Endothelial cell of umbilical vein (primary cell): ENCODE data around the gene PRKG1.

ENCODE experiments used
- CTCF ChIP-seq, 2 donors: IDR thresholded peaks; 1 replicate in 1 of 2; 2 replicates in 1 of 2; pipeline ENCODE4 v1.5.1; 2011; ENCODE audit warnings: low read length in 2 of 2, mild to moderate bottlenecking in 2 of 2, moderate library complexity in 2 of 2, control low read depth in 1 of 2, inconsistent platforms in 1 of 2, low read depth in 1 of 2; ENCODE audit not compliant: insufficient read depth in 1 of 2; ENCODE audit errors: extremely low read depth in 1 of 2
- EZH2 ChIP-seq: IDR thresholded peaks from 2 replicates; pipeline ENCODE4 v1.6.1; 2012; ENCODE audit warnings: borderline replicate concordance, low read depth, mild to moderate bottlenecking, moderate library complexity, low read length, inconsistent platforms; ENCODE audit not compliant: severe bottlenecking
- POLR2A ChIP-seq: IDR thresholded peaks from 2 replicates; pipeline ENCODE4 v1.6.1; 2012; ENCODE audit warnings: low read depth, mild to moderate bottlenecking, control low read depth, low read length

GRCh38 chr10:51658000-51658399 is 583.7 kb downstream of the PRKG1 start:
- no peak for TF ChIP-seq EZH2
- TF ChIP-seq CTCF (IDR thresholded peaks at IDR 0.05; ENCODE audit: extremely low read depth in 1 of 2, insufficient read depth in 1 of 2, low read depth in 1 of 2, low read length in 2 of 2), result no peak
- TF ChIP-seq POLR2A, result no peak
